Measurements from ENCODE around the gene FIGNL1.

GRCh38 chr7:50476953-50477625 lies 26.9 kb upstream of the FIGNL1 start:
- TF ChIP-seq CTCF (IDR thresholded peaks at IDR 0.05) = no peak
- no peak for TF ChIP-seq POLR2AphosphoS5 (IDR thresholded peaks at IDR 0.05; ENCODE audit: low read depth, low read length)
- TF ChIP-seq REST (IDR thresholded peaks at IDR 0.05; ENCODE audit: insufficient read depth in 1 of 2, low read depth in 2 of 2, low read length in 1 of 2) = no peak

All from Panc1 (cell line).